GM18502 (cell line): ENCODE data around the gene ATP1B1.
"Not testable (repeated sequence)": the region's sequence is repeated elsewhere in the genome, so short reads cannot be mapped to it uniquely, and the experiment has no call there.

Source experiments
- ATAC-seq: cut with Tn5 transposase; IDR thresholded peaks from one replicate; pipeline ENCODE4 v1.9.1; 2021; ENCODE audit warnings: mild to moderate bottlenecking; ENCODE audit not compliant: unreplicated experiment, poor library complexity

The ATP1B1 gene

GRCh38 chr1:169113613-169114119 is 7.2 kb downstream of the ATP1B1 start:
- no peak for ATAC-seq

GRCh38 chr1:169115891-169116585 is 9.5 kb downstream of the ATP1B1 start:
- no peak for ATAC-seq

GRCh38 chr1:169117014-169117413 is 10.5 kb downstream of the ATP1B1 start:
- ATAC-seq = no peak

- ATAC-seq = no peak
Measured at GRCh38 chr1:169117599-169117998, 11.1 kb downstream of the ATP1B1 start.

- ATAC-seq = no peak
Measured at GRCh38 chr1:169118227-169118626, 11.7 kb downstream of the ATP1B1 start.

GRCh38 chr1:169119405-169119804 is 12.9 kb downstream of the ATP1B1 start:
- ATAC-seq = no peak

GRCh38 chr1:169120066-169120465 is 13.6 kb downstream of the ATP1B1 start:
- no peak for ATAC-seq

GRCh38 chr1:169121146-169121923 is 14.8 kb downstream of the ATP1B1 start:
- ATAC-seq = no peak

- no peak for ATAC-seq
Measured at GRCh38 chr1:169122976-169123375, 16.5 kb downstream of the ATP1B1 start.

- no peak for ATAC-seq
Measured at GRCh38 chr1:169124459-169124858, 18.0 kb downstream of the ATP1B1 start.

- ATAC-seq = not testable (repeated sequence)
Measured at GRCh38 chr1:169125597-169125996, 19.1 kb downstream of the ATP1B1 start.

GRCh38 chr1:169126335-169126734 is 19.8 kb downstream of the ATP1B1 start:
- no peak for ATAC-seq

GRCh38 chr1:169127305-169127704 is 20.8 kb downstream of the ATP1B1 start:
- no peak for ATAC-seq

GRCh38 chr1:169128562-169128961 is 22.1 kb downstream of the ATP1B1 start:
- ATAC-seq = no peak

- ATAC-seq = no peak
Measured at GRCh38 chr1:169129109-169129784, 22.8 kb downstream of the ATP1B1 start.

GRCh38 chr1:169130683-169131082 is 24.2 kb downstream of the ATP1B1 start:
- no peak for ATAC-seq

GRCh38 chr1:169132512-169133227 is 26.2 kb downstream of the ATP1B1 start:
- ATAC-seq = no peak

GRCh38 chr1:169133228-169133576 is 26.7 kb downstream of the ATP1B1 start:
- no peak for ATAC-seq

GRCh38 chr1:169133801-169134502 is 27.5 kb downstream of the ATP1B1 start:
- ATAC-seq = no peak

- ATAC-seq = no peak
Measured at GRCh38 chr1:169137357-169137756, 30.9 kb downstream of the ATP1B1 start.
